ENCODE measurements around the gene NAA30.

DNA sequence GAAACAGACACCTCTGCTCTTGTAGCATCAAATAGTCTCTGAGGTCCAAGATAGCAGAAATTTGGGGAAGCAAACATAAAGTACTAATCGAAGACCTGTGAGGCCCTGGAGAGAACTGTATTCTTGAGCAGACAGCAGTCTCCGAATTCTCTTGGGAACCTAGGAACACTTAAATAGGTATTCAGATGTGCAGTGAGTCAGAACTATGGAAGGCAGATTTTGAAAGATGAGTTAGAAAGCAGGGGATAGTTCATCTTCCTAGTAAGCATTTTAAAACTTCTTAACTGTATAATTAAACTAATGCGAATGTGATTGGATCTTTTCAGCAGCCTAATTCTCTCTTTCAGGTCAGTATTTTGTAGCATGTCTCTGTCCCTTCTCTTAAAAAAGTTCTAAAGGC lies 30.6 kb downstream of the NAA30 start:
- TF ChIP-seq, protein P1, sequence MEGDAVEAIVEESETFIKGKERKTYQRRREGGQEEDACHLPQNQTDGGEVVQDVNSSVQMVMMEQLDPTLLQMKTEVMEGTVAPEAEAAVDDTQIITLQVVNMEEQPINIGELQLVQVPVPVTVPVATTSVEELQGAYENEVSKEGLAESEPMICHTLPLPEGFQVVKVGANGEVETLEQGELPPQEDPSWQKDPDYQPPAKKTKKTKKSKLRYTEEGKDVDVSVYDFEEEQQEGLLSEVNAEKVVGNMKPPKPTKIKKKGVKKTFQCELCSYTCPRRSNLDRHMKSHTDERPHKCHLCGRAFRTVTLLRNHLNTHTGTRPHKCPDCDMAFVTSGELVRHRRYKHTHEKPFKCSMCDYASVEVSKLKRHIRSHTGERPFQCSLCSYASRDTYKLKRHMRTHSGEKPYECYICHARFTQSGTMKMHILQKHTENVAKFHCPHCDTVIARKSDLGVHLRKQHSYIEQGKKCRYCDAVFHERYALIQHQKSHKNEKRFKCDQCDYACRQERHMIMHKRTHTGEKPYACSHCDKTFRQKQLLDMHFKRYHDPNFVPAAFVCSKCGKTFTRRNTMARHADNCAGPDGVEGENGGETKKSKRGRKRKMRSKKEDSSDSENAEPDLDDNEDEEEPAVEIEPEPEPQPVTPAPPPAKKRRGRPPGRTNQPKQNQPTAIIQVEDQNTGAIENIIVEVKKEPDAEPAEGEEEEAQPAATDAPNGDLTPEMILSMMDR (IDR thresholded peaks at IDR 0.05; ENCODE audit: insufficient read depth, low read length, poor library complexity, severe bottlenecking), result no peak
- no peak for TF ChIP-seq EZH2phosphoT487 (conservative IDR thresholded peaks at IDR 0.05; ENCODE audit: low read length)
